Thyroid gland (tissue), 4 donors: Measurements from ENCODE around the gene FBXO17.

Source experiments
- CTCF ChIP-seq, 6 experiments: fragments of 200-600 bp in 3 of 6; fragments of 450-650 bp in 3 of 6; sonication (generic) in 3 of 6; IDR thresholded peaks; one replicate each; pipeline ENCODE4 v1.5.1; 2016 to 2019; ENCODE audit warnings: antibody characterized with exemption in 6 of 6, mild to moderate bottlenecking in 2 of 6, inconsistent platforms in 1 of 6, moderate library complexity in 1 of 6
- POLR2A ChIP-seq, 2 donors: fragments of 450-650 bp; IDR thresholded peaks; one replicate each; pipeline ENCODE4 v1.6.1; 2017; ENCODE audit warnings: antibody characterized with exemption in 2 of 2, mild to moderate bottlenecking in 2 of 2, moderate library complexity in 1 of 2

GRCh38 chr19:38917516-38917915 lies 58.0 kb downstream of the FBXO17 start:
- no peak for TF ChIP-seq CTCF (IDR thresholded peaks at IDR 0.05)
- TF ChIP-seq POLR2A (IDR thresholded peaks at IDR 0.05) = no peak
